GM18520 (cell line): ENCODE results near the gene AZIN2.

Experiments used
- ATAC-seq: cut with Tn5 transposase; IDR thresholded peaks from one replicate; pipeline ENCODE4 v1.9.1; 2021; ENCODE audit not compliant: unreplicated experiment

Gene AZIN2

DNA sequence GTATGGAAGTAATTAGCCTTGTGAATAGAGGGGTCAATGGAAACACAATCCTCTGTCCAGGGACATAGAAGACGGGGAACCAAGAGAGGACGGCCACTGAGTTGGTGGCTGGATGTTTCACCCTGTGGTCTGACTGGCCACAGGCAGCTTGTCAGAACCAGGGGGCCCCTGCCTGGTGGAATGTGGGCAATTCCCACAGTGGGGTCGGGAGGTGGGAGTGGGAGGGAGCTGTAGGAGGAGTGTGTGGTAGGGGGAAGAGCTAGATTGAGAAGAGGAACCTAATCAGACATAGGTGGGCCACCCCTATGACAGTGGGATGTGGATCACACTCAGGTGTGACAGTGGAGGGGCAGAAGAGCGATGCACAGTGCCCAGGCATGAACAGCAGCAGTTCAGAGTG, 69.6 kb downstream of the AZIN2 start:
- ATAC-seq: no peak

DNA sequence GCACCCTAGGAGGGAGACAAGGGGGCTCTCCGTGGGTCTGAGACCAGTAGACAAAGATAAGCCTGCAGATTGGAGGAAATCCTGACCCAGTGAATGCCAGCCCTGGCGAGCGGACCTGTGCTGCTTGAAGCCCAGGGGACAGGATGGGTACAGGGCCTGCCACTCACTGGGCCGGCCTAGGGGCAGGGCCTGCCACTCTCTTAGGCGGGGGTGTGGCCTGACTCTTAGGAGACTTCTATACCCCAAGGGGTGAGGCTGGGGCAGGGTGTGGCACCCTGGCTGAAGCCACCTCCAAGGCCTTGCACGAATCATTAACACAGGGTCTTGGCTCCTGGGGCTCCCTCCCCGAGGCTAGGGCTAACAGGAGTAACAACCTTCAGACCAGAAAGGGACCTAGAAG, 70.2 kb downstream of the AZIN2 start:
- ATAC-seq: no peak

DNA sequence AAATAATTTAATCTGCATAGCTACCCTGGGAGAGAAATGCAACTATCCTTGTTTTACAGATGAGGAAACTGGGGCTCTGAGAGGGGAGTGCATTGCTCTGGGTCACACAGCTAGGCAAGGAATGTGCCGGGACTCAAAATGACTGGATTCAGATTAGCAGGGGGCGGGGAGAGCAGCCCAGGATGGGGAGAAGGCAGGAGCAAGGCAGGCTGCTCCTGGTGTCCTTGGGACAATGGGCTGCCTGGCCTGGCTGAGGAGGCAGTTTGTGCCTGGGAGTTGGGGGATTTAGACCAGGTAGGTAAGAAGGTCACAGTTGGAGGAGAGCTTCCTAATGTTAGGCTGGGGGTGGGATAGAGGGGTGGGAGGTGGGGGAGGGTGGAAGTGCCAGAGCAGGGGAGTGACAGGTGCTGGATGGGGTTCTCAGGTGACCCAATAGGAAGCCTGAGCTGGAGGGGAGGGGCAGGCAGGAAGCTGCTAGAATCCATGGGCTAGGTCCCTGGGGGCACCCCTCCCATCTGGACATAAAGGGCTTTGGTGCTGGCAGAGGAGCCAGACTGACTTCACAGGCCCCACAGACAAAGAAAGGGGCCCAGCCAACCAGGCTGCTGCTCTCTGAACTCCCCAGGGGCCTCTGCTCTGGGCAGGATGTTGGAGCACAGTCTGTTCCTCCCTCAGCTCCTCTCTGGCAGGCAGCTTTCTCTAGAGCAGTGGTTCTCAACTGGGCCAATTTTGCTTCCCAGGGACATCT, 71.9 kb downstream of the AZIN2 start:
- no peak for ATAC-seq

DNA sequence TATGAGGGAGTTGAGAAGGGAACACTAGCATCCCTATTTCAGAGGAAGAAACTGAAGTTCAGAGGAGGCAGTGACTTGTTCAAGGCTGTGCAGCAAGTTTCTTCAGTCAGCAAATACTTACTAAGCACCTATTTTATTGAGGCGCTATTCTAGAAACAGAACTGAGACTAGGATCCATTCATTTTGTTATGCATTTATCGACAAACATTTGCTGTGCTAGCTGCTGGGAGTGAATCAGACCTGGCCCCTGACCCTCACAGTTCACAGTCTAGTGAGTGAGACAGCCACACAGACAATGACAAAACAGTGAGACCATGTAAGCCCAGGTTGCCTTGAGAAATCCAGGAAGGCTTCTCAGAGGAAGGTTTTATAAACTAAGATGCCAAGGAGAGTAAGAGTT, 72.7 kb downstream of the AZIN2 start:
- no peak for ATAC-seq

DNA sequence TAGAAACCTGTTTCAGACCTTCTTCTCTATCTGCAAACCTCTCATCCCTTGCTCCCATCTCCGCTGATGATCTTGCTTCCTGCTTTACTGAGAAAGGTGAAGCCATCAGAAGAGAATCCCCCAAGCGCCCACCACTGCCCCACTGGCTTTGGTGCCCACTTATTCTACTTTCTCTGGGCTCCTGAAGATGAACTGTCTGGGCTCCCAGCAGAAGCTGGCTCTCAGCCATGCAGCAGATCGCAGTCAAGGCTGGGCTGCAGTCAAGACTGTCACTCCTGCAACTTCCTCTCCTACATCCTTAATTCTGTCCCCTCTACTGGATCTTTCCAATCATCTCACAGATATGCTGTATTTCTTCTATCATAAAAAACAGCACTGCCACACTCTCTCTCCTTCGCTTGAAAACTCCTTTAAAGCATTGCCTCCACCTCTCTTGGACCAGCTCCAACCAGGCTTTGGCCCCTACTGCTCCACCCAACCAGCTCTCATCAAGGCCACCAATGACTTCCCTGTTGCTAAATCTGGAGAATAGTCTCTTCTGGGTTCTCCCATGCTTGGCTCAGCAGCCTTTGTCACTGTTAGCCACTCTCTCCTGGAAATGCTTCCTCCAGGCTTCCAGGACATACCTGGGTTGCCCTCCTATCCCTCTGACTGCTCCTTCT, 75.1 kb downstream of the AZIN2 start:
- ATAC-seq: no peak

DNA sequence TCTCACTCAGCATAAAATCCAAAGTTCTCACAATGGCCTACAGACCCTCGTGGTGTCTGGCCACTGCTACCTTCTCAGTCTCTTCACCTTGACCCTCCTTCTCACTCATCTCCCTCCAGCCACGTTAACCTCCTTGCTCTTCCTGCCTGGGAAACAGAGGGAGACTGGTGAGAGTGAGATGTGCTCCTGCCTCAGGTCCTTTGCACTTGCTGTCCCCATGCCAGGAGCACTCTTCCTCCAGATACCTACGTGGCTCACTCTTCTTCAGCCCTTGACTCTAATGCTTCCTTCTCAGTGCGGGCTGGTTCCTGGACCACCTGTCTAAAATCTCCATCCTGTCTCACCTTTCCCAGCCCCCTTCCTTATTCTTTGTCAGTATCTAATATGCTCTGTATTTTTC, 76.2 kb downstream of the AZIN2 start:
- ATAC-seq: no peak

DNA sequence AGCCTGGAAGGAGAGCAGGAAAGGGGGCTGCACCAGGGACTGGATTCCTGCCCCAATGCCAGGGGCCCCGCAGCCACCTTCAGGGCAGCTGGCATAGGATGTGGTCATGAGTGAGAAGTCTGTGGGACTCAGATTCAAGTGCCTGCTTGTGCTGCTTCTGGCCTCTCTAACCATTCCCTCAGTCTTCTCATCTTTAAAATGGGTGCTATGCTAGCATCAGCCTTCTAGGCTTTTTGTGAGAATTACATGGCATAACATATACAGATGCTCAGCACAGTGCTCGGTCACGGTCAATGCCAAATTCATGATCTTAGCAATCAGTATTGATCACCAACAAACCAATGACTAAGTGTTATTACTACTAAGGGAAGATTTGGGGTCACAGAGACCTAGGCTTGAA, 77.4 kb downstream of the AZIN2 start:
- ATAC-seq: no peak

DNA sequence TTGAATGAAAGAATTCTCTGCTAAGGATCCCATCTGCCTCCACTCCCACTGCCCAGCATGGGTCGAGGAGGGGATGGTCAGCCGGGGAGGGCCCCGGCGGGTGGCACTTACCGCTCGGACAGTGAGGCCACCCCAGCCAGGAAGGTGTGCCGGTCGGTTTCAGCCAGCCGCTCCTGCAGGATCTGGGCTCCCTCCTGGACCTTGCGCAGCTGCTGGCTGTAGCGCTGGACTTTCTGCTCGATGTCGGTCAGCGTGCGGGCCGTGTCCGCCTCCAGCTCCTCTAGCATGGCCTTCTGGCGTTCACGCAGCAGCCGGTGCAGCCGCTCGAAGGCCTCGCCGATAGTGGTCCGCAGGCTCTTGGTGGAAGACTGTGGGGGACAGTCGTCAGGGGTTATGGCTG, 78.6 kb downstream of the AZIN2 start:
- no peak for ATAC-seq

DNA sequence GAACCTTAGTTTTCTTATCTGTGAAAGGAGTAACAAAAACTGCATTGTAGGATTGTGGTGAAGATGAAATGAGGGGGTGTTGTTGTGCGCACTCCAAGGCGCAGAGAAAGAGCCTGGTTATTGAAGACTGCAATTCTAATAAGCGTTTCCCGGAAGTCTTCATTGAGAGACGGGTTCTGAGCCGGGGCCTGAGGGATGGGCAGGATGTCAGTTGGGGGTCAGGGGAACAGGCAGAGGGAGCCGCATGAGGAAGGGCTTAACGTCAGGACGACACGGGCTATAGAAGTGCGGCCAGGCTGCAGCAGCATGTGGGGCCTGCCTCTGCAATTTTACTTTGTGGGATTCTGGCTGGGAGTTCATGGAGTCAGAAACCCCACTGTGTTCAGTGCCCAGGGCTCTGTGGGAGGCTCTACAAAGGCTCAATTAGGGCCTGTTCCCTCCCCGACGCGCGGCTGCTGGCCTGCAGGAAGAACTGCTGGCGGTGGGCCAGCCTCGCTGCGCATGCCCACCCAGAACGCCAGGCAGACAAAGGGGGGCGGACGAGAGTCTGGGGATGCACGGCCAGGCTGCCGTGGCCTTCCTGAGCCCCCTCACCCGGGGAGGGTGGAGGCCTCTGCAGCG, 80.2 kb downstream of the AZIN2 start:
- ATAC-seq: no peak

DNA sequence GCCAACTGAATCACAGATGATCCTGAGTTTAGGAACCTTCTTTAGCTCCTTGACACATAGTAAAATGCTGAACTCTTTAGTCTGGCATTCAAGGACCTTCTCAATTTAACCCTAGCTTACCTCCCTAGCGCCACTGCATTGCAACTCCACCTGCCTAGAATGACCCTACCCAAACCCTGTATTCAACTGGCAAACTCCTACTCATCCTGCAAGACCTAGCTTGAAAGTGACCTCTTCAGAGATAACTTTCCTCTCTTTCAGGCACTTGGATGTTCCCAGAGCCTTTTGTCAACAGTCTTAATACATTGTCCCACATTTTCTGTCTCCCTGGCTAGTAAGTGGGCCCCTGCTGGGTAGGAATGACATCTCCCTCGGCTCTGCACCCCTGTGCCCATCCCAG, 81.2 kb downstream of the AZIN2 start:
- no peak for ATAC-seq

DNA sequence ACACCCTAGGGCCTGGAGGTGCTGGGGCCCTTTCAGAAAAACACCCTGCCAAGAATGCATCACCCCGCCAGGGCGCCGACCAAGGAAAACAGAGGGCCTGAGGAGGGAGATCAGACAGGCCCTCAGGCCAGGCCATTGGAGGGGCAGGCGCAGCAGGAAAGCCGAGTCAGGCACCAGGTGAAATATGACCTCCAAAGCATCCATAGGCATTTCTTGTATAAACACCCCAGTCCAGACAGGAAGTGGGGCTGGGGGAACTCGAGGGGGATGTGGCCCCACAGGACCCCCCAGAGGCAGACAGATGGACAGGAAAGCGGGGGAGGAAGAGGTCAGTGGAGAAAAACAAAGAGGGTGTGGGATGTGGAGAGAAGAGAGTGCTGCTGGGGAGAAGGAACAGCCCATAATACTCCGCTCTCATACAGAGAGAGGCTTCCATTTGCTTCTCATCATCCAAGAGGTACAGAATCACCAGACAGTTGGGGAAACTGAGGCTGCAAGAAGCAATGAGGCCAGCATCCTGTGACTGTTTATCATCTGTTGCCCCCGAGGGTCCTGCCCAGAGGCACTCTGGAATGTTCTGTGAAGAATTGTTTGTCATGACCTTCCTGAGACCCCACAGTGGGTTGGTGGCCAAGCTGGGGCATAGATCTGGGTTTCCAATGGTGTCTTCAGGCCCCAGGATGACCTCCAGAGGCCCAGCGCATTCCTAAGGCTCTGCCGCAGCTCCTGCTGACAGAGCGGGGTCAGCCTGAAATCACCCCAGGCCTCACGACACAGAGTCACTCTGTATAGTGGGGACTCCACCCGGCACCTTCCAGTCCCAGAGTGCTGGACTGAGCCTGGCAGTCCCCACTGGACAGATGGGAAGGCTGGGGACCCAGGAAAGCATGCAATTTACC, 82.9 kb downstream of the AZIN2 start:
- ATAC-seq: no peak

DNA sequence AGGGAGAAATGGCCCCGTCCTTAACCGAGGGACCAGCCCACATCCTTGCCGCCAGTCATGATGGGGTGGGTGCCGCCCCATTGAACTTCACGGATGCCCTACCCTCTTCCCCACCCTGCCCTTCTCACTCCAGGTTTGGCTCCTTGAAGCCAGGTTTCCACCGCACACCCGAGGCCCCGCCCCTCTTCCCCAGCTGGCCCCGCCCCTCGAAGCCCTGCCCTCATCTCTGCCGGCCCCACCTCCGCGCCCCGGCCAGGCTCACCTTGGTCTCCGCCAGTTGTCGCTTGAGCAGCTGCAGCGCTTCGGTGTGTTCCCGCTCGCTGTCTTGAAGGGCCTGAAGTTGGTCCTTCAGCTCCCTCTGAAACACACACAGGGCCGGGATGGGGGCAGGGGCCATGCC, 84.3 kb downstream of the AZIN2 start:
- ATAC-seq: no peak

DNA sequence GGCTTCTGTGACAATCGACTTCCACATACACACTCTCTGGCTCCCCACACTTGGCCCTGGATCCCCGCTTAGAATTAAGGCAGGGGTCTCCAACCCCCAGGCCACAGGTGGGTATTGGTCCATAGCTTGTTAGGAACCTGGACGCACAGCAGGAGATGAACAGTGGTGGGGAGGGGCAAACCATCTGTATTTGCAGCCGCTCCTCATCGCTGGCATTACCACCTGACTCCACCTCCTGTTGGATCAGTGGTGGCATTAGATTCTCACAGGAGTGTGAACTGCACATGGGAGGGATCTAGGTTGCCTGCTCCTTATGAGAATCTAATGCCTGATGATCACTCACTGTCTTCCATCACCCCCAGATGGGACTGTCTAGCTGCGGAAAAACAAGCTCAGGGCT, 84.9 kb downstream of the AZIN2 start:
- no peak for ATAC-seq

DNA sequence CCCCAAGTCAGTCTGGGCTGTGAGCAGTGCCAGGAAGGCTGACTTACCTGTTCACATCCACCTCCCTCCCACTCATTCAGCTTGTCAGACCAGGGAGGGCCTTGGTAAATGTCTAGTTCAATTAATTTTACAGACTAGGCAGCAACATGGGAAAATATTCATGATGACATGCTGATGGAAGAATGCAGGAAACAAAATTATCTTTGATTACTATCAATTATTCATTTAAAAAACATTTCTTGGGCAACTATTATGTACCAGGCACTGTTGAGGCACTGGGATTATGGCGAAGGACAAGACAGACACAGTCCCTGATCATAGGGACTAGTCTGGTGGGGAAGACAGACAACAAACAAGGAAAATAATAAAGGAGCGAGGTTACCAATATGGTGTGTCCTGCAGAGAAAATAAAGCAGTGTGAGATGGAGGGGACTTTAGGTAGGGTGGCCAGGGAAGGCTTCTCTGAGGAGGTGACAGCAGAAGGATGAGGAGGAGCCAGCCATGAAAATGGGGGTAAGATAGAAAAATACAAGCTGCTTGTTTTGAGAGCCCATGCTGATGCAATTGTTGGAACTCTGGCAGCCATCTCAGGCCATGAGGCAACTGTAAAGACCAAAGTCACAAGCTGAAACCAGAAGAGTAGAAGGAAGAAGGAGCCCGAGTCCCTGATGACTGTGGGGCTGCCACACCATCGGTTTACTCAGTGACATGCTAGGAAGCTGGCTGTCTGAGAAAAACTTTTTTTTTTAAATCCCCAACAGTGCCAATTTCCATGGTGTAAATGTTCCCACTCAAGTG, 86.9 kb downstream of the AZIN2 start:
- no peak for ATAC-seq

DNA sequence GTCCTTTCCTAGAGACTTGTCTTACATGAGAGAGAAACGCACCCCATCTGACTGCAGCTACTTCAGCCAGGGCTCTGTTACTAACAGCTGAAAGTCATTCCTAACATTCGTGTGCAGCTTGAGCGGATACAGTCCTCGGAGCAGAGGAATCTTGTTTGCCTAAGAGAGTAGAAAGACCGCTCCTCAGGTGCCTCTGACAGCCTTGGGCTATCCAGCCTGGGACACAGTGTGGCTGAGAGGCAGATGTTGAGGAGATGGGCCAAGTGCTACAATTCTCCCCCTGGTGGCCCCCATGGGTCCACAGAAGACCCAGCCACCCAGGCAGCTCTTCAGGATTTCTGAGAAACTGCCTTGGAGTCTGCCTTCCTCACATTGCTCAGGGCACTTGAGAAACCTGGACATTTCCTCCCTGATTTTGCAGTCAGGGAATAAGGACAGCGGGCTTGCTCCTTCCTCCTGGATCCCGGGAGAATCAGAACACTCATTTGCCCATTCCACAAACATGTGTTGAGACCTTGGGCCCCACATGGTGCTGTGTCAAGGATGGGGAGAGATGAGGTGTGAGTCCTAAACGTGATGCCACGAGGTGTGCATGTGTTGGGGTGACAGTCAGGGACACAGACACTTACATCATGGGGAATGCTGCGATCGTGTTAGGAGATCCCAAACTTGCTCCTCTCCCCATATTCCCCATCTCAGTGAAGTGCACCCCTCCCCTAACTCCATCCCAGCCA, 87.8 kb downstream of the AZIN2 start:
- ATAC-seq: no peak

DNA sequence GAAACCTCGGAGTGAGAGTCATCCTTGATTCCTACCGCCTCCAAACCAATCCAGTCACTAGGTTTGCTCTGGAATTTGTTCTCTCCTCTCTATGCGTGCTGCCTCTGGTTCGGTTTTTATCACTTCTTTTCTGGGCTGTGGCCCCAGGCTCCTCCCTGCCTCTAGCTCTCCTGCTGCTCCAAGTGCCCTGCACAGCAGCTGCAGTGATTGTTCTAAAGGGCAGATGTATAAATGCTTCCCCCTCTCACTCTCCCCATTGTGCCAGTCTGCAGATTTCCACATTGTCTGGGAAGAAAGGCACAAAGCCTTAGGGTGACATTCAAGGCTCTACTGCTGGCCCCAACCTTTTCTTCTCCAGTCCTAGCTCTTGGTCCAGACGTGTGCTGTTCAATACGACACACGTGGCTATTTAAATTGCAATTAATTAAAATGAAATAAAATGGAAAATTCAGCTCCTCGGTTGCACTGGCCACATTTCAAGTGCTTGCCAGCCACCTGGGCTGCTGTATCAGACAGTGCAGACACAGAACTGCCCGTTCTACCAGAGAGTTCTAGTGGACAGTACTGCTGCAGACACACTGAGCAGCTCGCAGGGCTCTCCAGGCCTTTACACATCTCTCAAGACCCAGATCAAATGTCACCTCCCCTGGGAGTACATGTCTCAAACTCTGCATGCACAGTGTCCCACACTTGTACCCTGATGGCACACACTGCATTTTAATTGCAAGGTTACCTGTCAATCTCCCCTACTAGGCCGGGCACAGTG, 88.5 kb downstream of the AZIN2 start:
- no peak for ATAC-seq
